Liver (tissue), 9 donors: ENCODE results near the gene MEX3C. TPM values are rescaled to one million over a fixed set of nuclear protein-coding genes. Genes with fewer than 3 reads are reported as not detected.

Experiments
- DNase-seq: peaks from one replicate; pipeline ENCODE4 v3.0.0-alpha.2; 2017; ENCODE audit warnings: low spot score
- H3K27ac ChIP-seq, 2 donors: one replicate each; pipeline ENCODE4 v1.7.0; 2013; ENCODE audit warnings: inconsistent platforms in 2 of 2, low read length in 2 of 2, control low read depth in 1 of 2, low read depth in 1 of 2, mild to moderate bottlenecking in 1 of 2
- H3K27me3 ChIP-seq, 4 donors: one replicate each; pipeline versions ENCODE4 v1.6.1 to v1.7.0; 2013; ENCODE audit warnings: low read length in 3 of 4, inconsistent platforms in 1 of 4, mild to moderate bottlenecking in 1 of 4, moderate library complexity in 1 of 4; ENCODE audit not compliant: control insufficient read depth in 4 of 4, insufficient read depth in 4 of 4
- H3K36me3 ChIP-seq, 4 donors: one replicate each; pipeline versions ENCODE4 v1.6.1 to v1.7.0; 2013; ENCODE audit warnings: low read length in 3 of 4, mild to moderate bottlenecking in 3 of 4, low read depth in 1 of 4, moderate library complexity in 1 of 4; ENCODE audit not compliant: control insufficient read depth in 4 of 4, insufficient read depth in 3 of 4
- H3K4me1 ChIP-seq, 4 donors: one replicate each; pipeline versions ENCODE4 v1.6.1 to v1.7.0; 2013; ENCODE audit warnings: low read length in 3 of 4, mild to moderate bottlenecking in 3 of 4, moderate library complexity in 1 of 4; ENCODE audit not compliant: control insufficient read depth in 4 of 4, insufficient read depth in 4 of 4
- H3K4me3 ChIP-seq, 3 donors: one replicate each; pipeline versions ENCODE4 v1.6.1 to v1.7.0; 2013; ENCODE audit warnings: low read length in 3 of 3, control low read depth in 1 of 3, low read depth in 1 of 3, mild to moderate bottlenecking in 1 of 3
- H3K9ac ChIP-seq, 2 donors: one replicate each; pipeline ENCODE4 v1.7.0; 2013; ENCODE audit warnings: low read length in 2 of 2, mild to moderate bottlenecking in 2 of 2, moderate library complexity in 2 of 2, control low read depth in 1 of 2, low read depth in 1 of 2
- H3K9me3 ChIP-seq, 4 donors: one replicate each; pipeline versions ENCODE4 v1.6.1 to v1.7.0; 2013; ENCODE audit warnings: low read length in 3 of 4; ENCODE audit not compliant: control insufficient read depth in 4 of 4
- CTCF ChIP-seq: fragments of 150-350 bp; IDR thresholded peaks from 2 replicates; pipeline ENCODE4 v1.5.1; 2017; ENCODE audit warnings: improper control_type of control experiment, low read depth, low read length; ENCODE audit not compliant: missing input control
- EGR1 ChIP-seq, 2 donors: IDR thresholded peaks; 2 replicates each; pipeline ENCODE4 v1.6.1; 2016 to 2018; ENCODE audit warnings: antibody characterized with exemption in 2 of 2, low read depth in 2 of 2
- FOXA1 ChIP-seq: IDR thresholded peaks from 2 replicates; pipeline ENCODE4 v1.6.1; 2016; ENCODE audit warnings: antibody characterized with exemption
- FOXA2 ChIP-seq: IDR thresholded peaks from 2 replicates; pipeline ENCODE4 v1.6.1; 2016; ENCODE audit warnings: antibody characterized with exemption
- GABPA ChIP-seq, 2 donors: IDR thresholded peaks in 1 of 2; conservative IDR thresholded peaks in 1 of 2; 2 replicates each; pipeline ENCODE4 v1.6.1; 2016; ENCODE audit warnings: antibody characterized with exemption in 2 of 2, mild to moderate bottlenecking in 1 of 2, moderate library complexity in 1 of 2
- HNF4A ChIP-seq, 2 donors: conservative IDR thresholded peaks; 2 replicates each; pipeline ENCODE4 v1.6.1; 2016; ENCODE audit warnings: antibody characterized with exemption in 2 of 2, mild to moderate bottlenecking in 2 of 2
- HNF4G ChIP-seq: IDR thresholded peaks from 2 replicates; pipeline ENCODE4 v1.6.1; 2016; ENCODE audit warnings: antibody characterized with exemption
- JUND ChIP-seq, 2 donors: IDR thresholded peaks; 2 replicates each; pipeline ENCODE4 v1.6.1; 2016; ENCODE audit warnings: antibody characterized with exemption in 2 of 2
- NR2F2 ChIP-seq: IDR thresholded peaks from 2 replicates; pipeline ENCODE4 v1.6.1; 2016; ENCODE audit warnings: antibody characterized with exemption
- RAD21 ChIP-seq, 2 donors: IDR thresholded peaks; 2 replicates each; pipeline ENCODE4 v1.6.1; 2016; ENCODE audit warnings: antibody characterized with exemption in 2 of 2, mild to moderate bottlenecking in 2 of 2
- RXRA ChIP-seq, 2 donors: IDR thresholded peaks; 2 replicates each; pipeline ENCODE4 v1.6.1; 2017 to 2018; ENCODE audit warnings: antibody characterized with exemption in 2 of 2, mild to moderate bottlenecking in 1 of 2
- SP1 ChIP-seq: IDR thresholded peaks from 2 replicates; pipeline ENCODE4 v1.6.1; 2018; ENCODE audit warnings: antibody characterized with exemption, mild to moderate bottlenecking
- TAF1 ChIP-seq: conservative IDR thresholded peaks from 2 replicates; pipeline ENCODE4 v1.6.1; 2016; ENCODE audit warnings: antibody characterized with exemption, mild to moderate bottlenecking
- YY1 ChIP-seq: IDR thresholded peaks from 2 replicates; pipeline ENCODE4 v1.6.1; 2016; ENCODE audit warnings: antibody characterized with exemption, mild to moderate bottlenecking
- ZBTB33 ChIP-seq: IDR thresholded peaks from 2 replicates; pipeline ENCODE4 v1.6.1; 2016; ENCODE audit warnings: antibody characterized with exemption
- WGBS: extraction: QIAGEN DNeasy Blood & Tissue Kit; methylation state at CpG from one replicate; pipeline ENCODE4 v1.1.7; 2013; 5-methylcytosine and 5-hydroxymethylcytosine counted together
- polyA plus RNA-seq, 2 donors: library from polyadenylated mRNA; stranded (reverse) in 1 of 2; unstranded in 1 of 2; fragments of 200-250 nt in 1 of 2; fragments of >200 nt in 1 of 2; fragmentation: Nextera tagmentation in 1 of 2; extraction: Ambion mirVana in 1 of 2; gene quantifications; one replicate each; pipeline versions ENCODE4 v1.2.1 to v1.2.3, GENCODE V29; 2013 to 2015
- total RNA-seq, 2 donors: library from RNA; depleted of rRNA; stranded (reverse); fragments of >200 nt; gene quantifications; one replicate each; pipeline ENCODE4 v1.2.3, GENCODE V29; 2014
- TF ChIP-seq, protein P1 (sequence below): IDR thresholded peaks from 2 replicates; pipeline ENCODE4 v1.6.1; 2016; ENCODE audit warnings: antibody characterized with exemption
- TF ChIP-seq, protein P2 (sequence below): IDR thresholded peaks from 2 replicates; pipeline ENCODE4 v1.6.1; 2016; ENCODE audit warnings: antibody characterized with exemption, mild to moderate bottlenecking
- TF ChIP-seq, protein P3 (sequence below): IDR thresholded peaks from 2 replicates; pipeline ENCODE4 v1.6.1; 2016; ENCODE audit warnings: antibody characterized with exemption
- donor health status: healthy.
- donor health status: healthy.
- donor health status: healthy.
- donor health status: healthy.
- donor health status: healthy.

The MEX3C gene
- total and polyA plus RNA-seq, 4 donors, result 2.7 to 16.1 (median 8.6) TPM

GRCh38 chr18:51154431-51155063, 42.9 kb downstream of the MEX3C start:
- Histone ChIP-seq H3K4me3 (no peak overlapping the region), H3K9ac (no peak overlapping the region), H3K27me3 (no peaks in the 10 kb centered on the region), H3K27ac (no peak overlapping the region), H3K9me3 (no peaks in the 10 kb centered on the region), H3K4me1 (peaks cover 2 to 14% (median 9%) of the 10 kb centered on the region in 4 donors), H3K36me3 (no peaks in the 10 kb centered on the region)
- no peak for DNase-seq
- TF ChIP-seq RAD21 (IDR thresholded peaks at IDR 0.05), result no peak
- TF ChIP-seq RXRA (IDR thresholded peaks at IDR 0.05), result no peak
- no peak for TF ChIP-seq FOXA2
- TF ChIP-seq CTCF, result no peak
- TF ChIP-seq, protein P1, sequence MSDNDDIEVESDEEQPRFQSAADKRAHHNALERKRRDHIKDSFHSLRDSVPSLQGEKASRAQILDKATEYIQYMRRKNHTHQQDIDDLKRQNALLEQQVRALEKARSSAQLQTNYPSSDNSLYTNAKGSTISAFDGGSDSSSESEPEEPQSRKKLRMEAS, result no peak
- no peak for TF ChIP-seq JUND (IDR thresholded peaks at IDR 0.05)
- no peak for TF ChIP-seq TAF1
- TF ChIP-seq HNF4A (conservative IDR thresholded peaks at IDR 0.05), result no peak
- TF ChIP-seq, protein P2, sequence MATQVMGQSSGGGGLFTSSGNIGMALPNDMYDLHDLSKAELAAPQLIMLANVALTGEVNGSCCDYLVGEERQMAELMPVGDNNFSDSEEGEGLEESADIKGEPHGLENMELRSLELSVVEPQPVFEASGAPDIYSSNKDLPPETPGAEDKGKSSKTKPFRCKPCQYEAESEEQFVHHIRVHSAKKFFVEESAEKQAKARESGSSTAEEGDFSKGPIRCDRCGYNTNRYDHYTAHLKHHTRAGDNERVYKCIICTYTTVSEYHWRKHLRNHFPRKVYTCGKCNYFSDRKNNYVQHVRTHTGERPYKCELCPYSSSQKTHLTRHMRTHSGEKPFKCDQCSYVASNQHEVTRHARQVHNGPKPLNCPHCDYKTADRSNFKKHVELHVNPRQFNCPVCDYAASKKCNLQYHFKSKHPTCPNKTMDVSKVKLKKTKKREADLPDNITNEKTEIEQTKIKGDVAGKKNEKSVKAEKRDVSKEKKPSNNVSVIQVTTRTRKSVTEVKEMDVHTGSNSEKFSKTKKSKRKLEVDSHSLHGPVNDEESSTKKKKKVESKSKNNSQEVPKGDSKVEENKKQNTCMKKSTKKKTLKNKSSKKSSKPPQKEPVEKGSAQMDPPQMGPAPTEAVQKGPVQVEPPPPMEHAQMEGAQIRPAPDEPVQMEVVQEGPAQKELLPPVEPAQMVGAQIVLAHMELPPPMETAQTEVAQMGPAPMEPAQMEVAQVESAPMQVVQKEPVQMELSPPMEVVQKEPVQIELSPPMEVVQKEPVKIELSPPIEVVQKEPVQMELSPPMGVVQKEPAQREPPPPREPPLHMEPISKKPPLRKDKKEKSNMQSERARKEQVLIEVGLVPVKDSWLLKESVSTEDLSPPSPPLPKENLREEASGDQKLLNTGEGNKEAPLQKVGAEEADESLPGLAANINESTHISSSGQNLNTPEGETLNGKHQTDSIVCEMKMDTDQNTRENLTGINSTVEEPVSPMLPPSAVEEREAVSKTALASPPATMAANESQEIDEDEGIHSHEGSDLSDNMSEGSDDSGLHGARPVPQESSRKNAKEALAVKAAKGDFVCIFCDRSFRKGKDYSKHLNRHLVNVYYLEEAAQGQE, result no peak
- TF ChIP-seq, protein P3, sequence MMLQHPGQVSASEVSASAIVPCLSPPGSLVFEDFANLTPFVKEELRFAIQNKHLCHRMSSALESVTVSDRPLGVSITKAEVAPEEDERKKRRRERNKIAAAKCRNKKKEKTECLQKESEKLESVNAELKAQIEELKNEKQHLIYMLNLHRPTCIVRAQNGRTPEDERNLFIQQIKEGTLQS, result no peak
- TF ChIP-seq EGR1 (IDR thresholded peaks at IDR 0.05; ENCODE audit: low read depth in 2 of 2), result no peak
- no peak for TF ChIP-seq YY1
- no peak for TF ChIP-seq FOXA1
- TF ChIP-seq GABPA (IDR thresholded peaks at IDR 0.05 in 1 of 2, conservative IDR thresholded peaks at IDR 0.05 in 1 of 2), result no peak
- TF ChIP-seq SP1, result no peak
- no peak for TF ChIP-seq NR2F2
- no peak for TF ChIP-seq HNF4G
- TF ChIP-seq ZBTB33, result no peak
- WGBS, result 75% methylated on average over 8 of the region's 8 CpGs
